NT2/D1 (cell line): ENCODE data around the gene ZNF443.

ENCODE experiments used
- YY1 ChIP-seq: IDR thresholded peaks from 2 replicates; pipeline ENCODE4 v1.6.1; 2011; ENCODE audit not compliant: insufficient read length, insufficient read depth
- ZNF274 ChIP-seq: IDR thresholded peaks from 2 replicates; pipeline ENCODE4 v1.6.1; 2011; ENCODE audit warnings: mild to moderate bottlenecking, low read depth, low read length

- TF ChIP-seq YY1 (no peak), ZNF274 (no peak)
These were observed 14.9 kb downstream of the ZNF443 start for GRCh38 chr19:12425888-12426274.
